ENCODE data around the gene NKAIN2.

The NKAIN2 gene

DNA sequence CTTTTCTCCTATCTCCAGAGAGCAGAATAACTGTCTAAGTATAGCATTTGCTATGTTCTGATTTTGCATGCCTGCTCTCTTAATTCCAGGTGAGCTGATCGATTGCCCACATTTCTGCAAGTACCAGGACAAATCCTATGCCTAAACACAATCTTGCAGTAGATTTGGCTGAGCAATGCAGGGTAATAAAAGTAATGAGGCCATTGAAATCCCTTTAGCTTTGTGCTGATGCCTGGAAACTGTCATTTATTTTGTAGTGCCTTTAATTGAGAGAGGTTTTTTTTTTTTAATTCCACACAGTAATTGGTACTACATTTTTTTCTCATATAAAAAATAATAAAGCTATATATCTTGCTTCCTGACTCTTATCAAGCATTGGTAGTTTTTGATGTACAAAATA lies 252.3 kb downstream of the NKAIN2 start:
- TF ChIP-seq EZH2phosphoT487 (conservative IDR thresholded peaks at IDR 0.05; ENCODE audit: low read length): no peak
- TF ChIP-seq, protein P1, sequence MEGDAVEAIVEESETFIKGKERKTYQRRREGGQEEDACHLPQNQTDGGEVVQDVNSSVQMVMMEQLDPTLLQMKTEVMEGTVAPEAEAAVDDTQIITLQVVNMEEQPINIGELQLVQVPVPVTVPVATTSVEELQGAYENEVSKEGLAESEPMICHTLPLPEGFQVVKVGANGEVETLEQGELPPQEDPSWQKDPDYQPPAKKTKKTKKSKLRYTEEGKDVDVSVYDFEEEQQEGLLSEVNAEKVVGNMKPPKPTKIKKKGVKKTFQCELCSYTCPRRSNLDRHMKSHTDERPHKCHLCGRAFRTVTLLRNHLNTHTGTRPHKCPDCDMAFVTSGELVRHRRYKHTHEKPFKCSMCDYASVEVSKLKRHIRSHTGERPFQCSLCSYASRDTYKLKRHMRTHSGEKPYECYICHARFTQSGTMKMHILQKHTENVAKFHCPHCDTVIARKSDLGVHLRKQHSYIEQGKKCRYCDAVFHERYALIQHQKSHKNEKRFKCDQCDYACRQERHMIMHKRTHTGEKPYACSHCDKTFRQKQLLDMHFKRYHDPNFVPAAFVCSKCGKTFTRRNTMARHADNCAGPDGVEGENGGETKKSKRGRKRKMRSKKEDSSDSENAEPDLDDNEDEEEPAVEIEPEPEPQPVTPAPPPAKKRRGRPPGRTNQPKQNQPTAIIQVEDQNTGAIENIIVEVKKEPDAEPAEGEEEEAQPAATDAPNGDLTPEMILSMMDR (IDR thresholded peaks at IDR 0.05; ENCODE audit: insufficient read depth, low read length, poor library complexity, severe bottlenecking): no peak
- Histone ChIP-seq H3K9me2 (replicated peaks; ENCODE audit: insufficient read depth, low read length) (no peaks in the 10 kb centered on the region), H3K4me3 (ENCODE audit: insufficient read depth, low read length, poor library complexity, severe bottlenecking) (no peak overlapping the region), H3K4me2 (ENCODE audit: low read depth, low read length, poor library complexity, severe bottlenecking) (no peak overlapping the region), H2AFZ (ENCODE audit: low read depth, low read length, severe bottlenecking) (no peak overlapping the region), H3K79me2 (ENCODE audit: insufficient read depth, low read length) (no peaks in the 10 kb centered on the region), H3K9me3 (ENCODE audit: insufficient read depth, low read length) (no peaks in the 10 kb centered on the region), H3K27me3 (ENCODE audit: low read length) (no peaks in the 10 kb centered on the region), H3K9ac (ENCODE audit: low read length) (no peak overlapping the region), H3K36me3 (ENCODE audit: low read length) (no peaks in the 10 kb centered on the region), H4K20me1 (ENCODE audit: low read depth, low read length) (no peaks in the 10 kb centered on the region), H3F3A (ENCODE audit: insufficient read depth) (no peaks in the 10 kb centered on the region), H3K27ac (ENCODE audit: low read depth, low read length) (no peak overlapping the region)

GRCh38 chr6:124056407-124057334 lies 253.0 kb downstream of the NKAIN2 start:
- no peaks in the 10 kb centered on the region for H3K9me2 ChIP-seq (replicated peaks; ENCODE audit: insufficient read depth, low read length)
- H3K27ac ChIP-seq (ENCODE audit: low read depth, low read length): no peak overlapping the region
- no peaks in the 10 kb centered on the region for H3F3A ChIP-seq (ENCODE audit: insufficient read depth)
- no peak overlapping the region for H3K4me3 ChIP-seq (ENCODE audit: insufficient read depth, low read length, poor library complexity, severe bottlenecking)
- H3K27me3 ChIP-seq (ENCODE audit: low read length): no peaks in the 10 kb centered on the region
- no peaks in the 10 kb centered on the region for H3K79me2 ChIP-seq (ENCODE audit: insufficient read depth, low read length)
- no peaks in the 10 kb centered on the region for H4K20me1 ChIP-seq (ENCODE audit: low read depth, low read length)
- no peak overlapping the region for H3K4me2 ChIP-seq (ENCODE audit: low read depth, low read length, poor library complexity, severe bottlenecking)
- no peaks in the 10 kb centered on the region for H3K9me3 ChIP-seq (ENCODE audit: insufficient read depth, low read length)
- no peaks in the 10 kb centered on the region for H3K36me3 ChIP-seq (ENCODE audit: low read length)
- H3K9ac ChIP-seq (ENCODE audit: low read length): no peak overlapping the region
- no peak overlapping the region for H2AFZ ChIP-seq (ENCODE audit: low read depth, low read length, severe bottlenecking)
- TF ChIP-seq, protein P1 (IDR thresholded peaks at IDR 0.05; ENCODE audit: insufficient read depth, low read length, poor library complexity, severe bottlenecking): no peak
- TF ChIP-seq EZH2phosphoT487 (conservative IDR thresholded peaks at IDR 0.05; ENCODE audit: low read length): no peak

- H3K27me3 ChIP-seq (ENCODE audit: low read length): no peaks in the 10 kb centered on the region
- H3F3A ChIP-seq (ENCODE audit: insufficient read depth): no peaks in the 10 kb centered on the region
- no peak overlapping the region for H3K4me3 ChIP-seq (ENCODE audit: insufficient read depth, low read length, poor library complexity, severe bottlenecking)
- no peaks in the 10 kb centered on the region for H3K36me3 ChIP-seq (ENCODE audit: low read length)
- H3K9ac ChIP-seq (ENCODE audit: low read length): no peak overlapping the region
- no peak overlapping the region for H2AFZ ChIP-seq (ENCODE audit: low read depth, low read length, severe bottlenecking)
- no peak overlapping the region for H3K4me2 ChIP-seq (ENCODE audit: low read depth, low read length, poor library complexity, severe bottlenecking)
- H3K9me3 ChIP-seq (ENCODE audit: insufficient read depth, low read length): no peaks in the 10 kb centered on the region
- no peaks in the 10 kb centered on the region for H3K9me2 ChIP-seq (replicated peaks; ENCODE audit: insufficient read depth, low read length)
- TF ChIP-seq, protein P1 (IDR thresholded peaks at IDR 0.05; ENCODE audit: insufficient read depth, low read length, poor library complexity, severe bottlenecking): no peak
- TF ChIP-seq EZH2phosphoT487 (conservative IDR thresholded peaks at IDR 0.05; ENCODE audit: low read length): no peak
- no peaks in the 10 kb centered on the region for H3K79me2 ChIP-seq (ENCODE audit: insufficient read depth, low read length)
- H3K27ac ChIP-seq (ENCODE audit: low read depth, low read length): no peak overlapping the region
- no peaks in the 10 kb centered on the region for H4K20me1 ChIP-seq (ENCODE audit: low read depth, low read length)
Measured at GRCh38 chr6:124057461-124057860, 253.8 kb downstream of the NKAIN2 start.
